DND-41 (cell line): ENCODE results near the gene XK.

ENCODE experiments used
- CTCF ChIP-seq: IDR thresholded peaks from 2 replicates; pipeline ENCODE4 v1.5.1; 2012; ENCODE audit warnings: borderline replicate concordance, low read length, moderate library complexity, mild to moderate bottlenecking; ENCODE audit not compliant: poor library complexity, severe bottlenecking; ENCODE audit errors: extremely low read depth
- EZH2 ChIP-seq: IDR thresholded peaks from 3 replicates; pipeline ENCODE4 v1.6.1; 2012; ENCODE audit warnings: borderline replicate concordance, low read depth, mild to moderate bottlenecking, moderate library complexity, low read length, inconsistent platforms; ENCODE audit not compliant: severe bottlenecking

- TF ChIP-seq CTCF: no peak
- TF ChIP-seq EZH2: no peak
These were observed 26.5 kb upstream of the XK start for GRCh38 chrX:37659047-37659446.
